ENCODE measurements around the gene SLC20A1.
"Not testable (repeated sequence)": the region's sequence is repeated elsewhere in the genome, so short reads cannot be mapped to it uniquely, and the experiment has no call there.

Gene SLC20A1

GRCh38 chr2:112615051-112615450 is 30.7 kb upstream of the SLC20A1 start:
- Mint-ChIP-seq H3K4me1 (no peaks in the 10 kb centered on the region), H3K27me3 (peaks cover 0 to 23% of the 10 kb centered on the region in 2 donors), H3K9me3 (peaks cover 0 to 3% of the 10 kb centered on the region in 2 donors), H3K27ac (no peak overlapping the region), H3K4me3 (no peak overlapping the region), H3K36me3 (peaks cover 4 to 9% of the 10 kb centered on the region in 2 donors)
- no peak for ATAC-seq (replicated peaks)
- no peak for DNase-seq

DNA sequence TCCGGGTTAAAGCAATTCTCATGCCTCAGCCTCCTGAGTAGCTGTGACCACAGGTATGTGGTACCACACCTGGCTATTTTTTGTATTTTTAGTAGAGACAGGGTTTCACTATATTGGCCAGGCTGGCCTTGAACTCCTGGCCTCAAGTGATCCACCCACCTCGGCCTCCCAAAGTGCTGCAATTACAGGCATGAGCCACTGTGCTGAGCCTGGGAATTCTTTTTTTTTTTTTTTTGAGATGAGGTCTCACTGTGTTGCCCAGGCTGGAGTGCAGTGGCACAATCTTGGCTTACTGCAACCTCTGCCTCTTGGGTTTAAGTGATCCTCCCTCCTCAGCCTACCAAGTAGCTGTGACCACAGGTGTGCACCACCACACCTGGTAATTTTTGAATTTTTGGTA is 29.9 kb upstream of the SLC20A1 start:
- not testable (repeated sequence) for H3K4me3 Mint-ChIP-seq; DNase-seq; H3K27ac Mint-ChIP-seq; H3K36me3 Mint-ChIP-seq; H3K9me3 Mint-ChIP-seq; ATAC-seq (replicated peaks); H3K4me1 Mint-ChIP-seq
- peaks cover 0 to 23% of the 10 kb centered on the region in 2 donors for H3K27me3 Mint-ChIP-seq

DNA sequence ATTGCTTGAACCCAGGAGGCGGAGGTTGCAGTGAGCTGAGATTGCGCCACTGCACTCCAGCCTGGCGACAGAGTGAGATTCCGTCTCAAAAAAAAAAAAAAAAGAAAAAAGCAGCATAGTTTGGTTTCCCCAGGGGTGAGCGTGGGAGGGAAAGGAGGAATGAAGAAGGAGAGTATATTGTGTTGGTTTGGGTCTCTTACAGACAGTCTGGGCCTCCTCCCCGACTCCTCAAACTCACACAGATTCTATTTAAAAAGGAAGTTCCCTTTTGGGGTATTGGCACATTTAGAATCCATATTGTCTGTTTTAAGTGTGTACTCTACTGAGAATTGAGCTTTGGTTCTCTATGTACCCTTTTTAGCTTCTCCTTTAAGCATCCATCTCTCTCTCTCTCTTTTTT is 27.4 kb upstream of the SLC20A1 start:
- H3K4me3 Mint-ChIP-seq, result no peak overlapping the region
- no peaks in the 10 kb centered on the region for H3K9me3 Mint-ChIP-seq
- DNase-seq (no peak), ATAC-seq (replicated peaks) (no peak)
- H3K4me1 Mint-ChIP-seq, result no peaks in the 10 kb centered on the region
- H3K36me3 Mint-ChIP-seq, result peaks cover 3 to 4% of the 10 kb centered on the region in 2 donors
- H3K27me3 Mint-ChIP-seq, result peaks cover 0 to 8% of the 10 kb centered on the region in 2 donors
- no peak overlapping the region for H3K27ac Mint-ChIP-seq

GRCh38 chr2:112621790-112622527 is 23.8 kb upstream of the SLC20A1 start:
- H3K9me3 Mint-ChIP-seq, result no peaks in the 10 kb centered on the region
- no peak for DNase-seq
- ATAC-seq (replicated peaks), result no peak

GRCh38 chr2:112622528-112622849 is 23.2 kb upstream of the SLC20A1 start:
- Mint-ChIP-seq H3K27me3 (no peaks in the 10 kb centered on the region), H3K36me3 (no peaks in the 10 kb centered on the region), H3K4me1 (peaks cover 9 to 17% of the 10 kb centered on the region in 2 donors), H3K4me3 (no peak overlapping the region), H3K9me3 (no peaks in the 10 kb centered on the region), H3K27ac (no peak overlapping the region)
- DNase-seq (no peak), ATAC-seq (replicated peaks) (no peak)

More at GRCh38 chr2:112621790-112622527, 23.8 kb upstream of the SLC20A1 start:
- Mint-ChIP-seq H3K36me3 (no peaks in the 10 kb centered on the region), H3K4me3 (no peak overlapping the region), H3K27me3 (no peaks in the 10 kb centered on the region), H3K27ac (no peak overlapping the region), H3K4me1 (peaks cover 8 to 11% of the 10 kb centered on the region in 2 donors)

DNA sequence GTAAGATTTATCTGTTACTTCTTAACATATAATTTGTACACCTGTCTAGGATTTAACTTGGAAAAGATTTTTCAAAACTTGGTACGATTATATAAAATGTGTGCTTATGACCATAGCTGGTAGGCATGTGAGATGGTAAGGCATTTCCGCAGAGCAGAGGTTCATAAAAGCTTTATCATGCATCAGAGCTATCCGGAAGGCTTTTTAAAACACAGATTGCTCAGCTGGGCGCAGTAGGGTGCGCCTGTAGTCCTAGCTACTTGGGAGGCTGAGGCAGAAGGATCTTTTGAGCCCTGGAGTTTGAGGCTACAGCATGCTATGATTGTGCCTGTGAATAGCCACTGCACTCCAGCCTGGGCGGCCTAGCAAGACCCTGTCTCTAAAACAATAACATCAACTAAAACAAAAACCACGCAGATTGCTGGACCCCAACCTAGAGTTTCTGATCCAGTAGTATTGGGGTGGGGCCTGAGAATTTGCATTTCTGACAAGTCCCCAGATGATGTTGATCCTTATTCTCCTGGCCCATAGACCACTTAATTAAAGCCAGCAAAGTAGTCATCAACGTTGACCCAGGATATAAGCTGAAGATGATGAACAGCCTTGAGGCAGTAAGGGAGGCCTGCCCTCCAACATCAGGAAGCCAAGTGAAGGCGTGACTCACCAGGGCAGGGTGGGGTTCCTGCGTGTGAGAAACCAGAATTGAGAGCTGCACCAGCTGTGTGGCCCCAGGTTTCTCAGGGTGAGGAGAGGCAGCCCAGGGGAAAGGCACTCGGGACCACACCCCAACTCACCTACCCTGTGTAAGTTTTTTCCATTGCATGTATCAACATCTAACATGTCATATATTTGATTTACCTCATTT is 21.6 kb upstream of the SLC20A1 start:
- H3K9me3 Mint-ChIP-seq, result no peaks in the 10 kb centered on the region
- no peaks in the 10 kb centered on the region for H3K36me3 Mint-ChIP-seq
- peaks cover 9 to 18% of the 10 kb centered on the region in 2 donors for H3K4me1 Mint-ChIP-seq
- ATAC-seq (replicated peaks) (peak; percentile 60 to 65), DNase-seq (no peak)
- H3K27ac Mint-ChIP-seq, result no peak overlapping the region
- H3K27me3 Mint-ChIP-seq, result no peaks in the 10 kb centered on the region
- H3K4me3 Mint-ChIP-seq, result no peak overlapping the region

DNA sequence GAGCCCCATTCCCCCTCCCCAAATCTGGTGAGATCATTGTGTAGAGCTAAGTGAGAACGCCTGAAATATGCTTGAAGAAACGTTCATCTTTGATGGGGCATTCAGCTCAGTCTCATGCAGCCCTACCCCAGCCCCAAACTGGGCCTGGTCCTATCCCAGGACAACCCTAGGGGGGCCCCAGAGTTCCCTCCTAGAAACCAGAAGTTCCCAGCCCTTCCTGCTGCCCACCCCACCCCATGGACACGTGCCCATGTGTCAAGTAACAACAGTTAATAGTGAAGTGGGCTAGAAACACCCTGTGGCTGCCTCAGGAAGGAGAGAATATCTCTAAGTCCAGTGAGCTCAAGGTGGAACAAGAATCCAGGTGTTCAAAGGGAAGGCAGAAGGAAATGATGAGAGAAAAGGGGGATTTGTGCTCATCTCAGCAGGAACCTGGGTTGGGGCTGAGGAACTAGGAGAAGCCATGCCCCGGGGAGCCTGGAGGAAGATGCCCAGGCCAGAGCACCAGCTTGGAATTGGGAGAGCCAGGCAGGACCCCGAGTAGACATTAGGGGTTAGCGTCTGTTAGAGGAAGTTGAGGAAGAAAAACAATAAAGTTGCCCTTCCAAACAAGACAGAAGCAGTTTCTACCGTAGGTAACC is 20.1 kb upstream of the SLC20A1 start:
- ATAC-seq (replicated peaks) (no peak), DNase-seq (no peak)
- Mint-ChIP-seq H3K27ac (no peak overlapping the region), H3K9me3 (no peaks in the 10 kb centered on the region), H3K36me3 (no peaks in the 10 kb centered on the region), H3K4me3 (no peak overlapping the region), H3K4me1 (peaks cover 12 to 26% of the 10 kb centered on the region in 2 donors), H3K27me3 (no peaks in the 10 kb centered on the region)

DNA sequence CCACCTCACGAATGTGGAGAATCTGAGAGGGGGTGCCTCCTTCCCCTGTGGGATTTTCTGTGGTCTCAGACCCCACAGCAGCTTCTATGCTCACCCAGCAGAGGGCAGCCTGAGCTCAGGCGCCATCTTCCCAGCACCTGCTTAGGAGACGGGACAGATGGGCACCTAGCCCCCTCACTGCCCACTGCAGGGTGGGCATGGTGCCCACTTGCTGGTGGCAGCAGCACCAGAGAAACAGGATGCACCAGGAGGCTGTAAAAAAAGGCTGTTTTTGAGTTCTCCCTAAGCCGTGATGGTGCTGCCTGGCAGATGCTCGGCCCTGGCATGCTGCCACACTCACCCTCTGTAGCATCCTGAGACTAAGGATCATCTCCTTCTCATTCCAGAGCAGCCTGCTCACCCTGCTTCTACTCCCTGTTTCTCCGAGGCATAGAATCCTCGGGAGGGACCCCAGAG is 19.1 kb upstream of the SLC20A1 start:
- H3K4me1 Mint-ChIP-seq, result peaks cover 16 to 36% of the 10 kb centered on the region in 2 donors
- H3K9me3 Mint-ChIP-seq, result no peaks in the 10 kb centered on the region
- no peaks in the 10 kb centered on the region for H3K27me3 Mint-ChIP-seq
- peak; percentile 80 to 85 for ATAC-seq (replicated peaks)
- H3K27ac Mint-ChIP-seq, result peak overlapping the region; percentile 25
- peak overlapping the region; percentile 36 to 76 for H3K4me3 Mint-ChIP-seq
- H3K36me3 Mint-ChIP-seq, result no peaks in the 10 kb centered on the region
- peak; percentile 48 for DNase-seq

DNA sequence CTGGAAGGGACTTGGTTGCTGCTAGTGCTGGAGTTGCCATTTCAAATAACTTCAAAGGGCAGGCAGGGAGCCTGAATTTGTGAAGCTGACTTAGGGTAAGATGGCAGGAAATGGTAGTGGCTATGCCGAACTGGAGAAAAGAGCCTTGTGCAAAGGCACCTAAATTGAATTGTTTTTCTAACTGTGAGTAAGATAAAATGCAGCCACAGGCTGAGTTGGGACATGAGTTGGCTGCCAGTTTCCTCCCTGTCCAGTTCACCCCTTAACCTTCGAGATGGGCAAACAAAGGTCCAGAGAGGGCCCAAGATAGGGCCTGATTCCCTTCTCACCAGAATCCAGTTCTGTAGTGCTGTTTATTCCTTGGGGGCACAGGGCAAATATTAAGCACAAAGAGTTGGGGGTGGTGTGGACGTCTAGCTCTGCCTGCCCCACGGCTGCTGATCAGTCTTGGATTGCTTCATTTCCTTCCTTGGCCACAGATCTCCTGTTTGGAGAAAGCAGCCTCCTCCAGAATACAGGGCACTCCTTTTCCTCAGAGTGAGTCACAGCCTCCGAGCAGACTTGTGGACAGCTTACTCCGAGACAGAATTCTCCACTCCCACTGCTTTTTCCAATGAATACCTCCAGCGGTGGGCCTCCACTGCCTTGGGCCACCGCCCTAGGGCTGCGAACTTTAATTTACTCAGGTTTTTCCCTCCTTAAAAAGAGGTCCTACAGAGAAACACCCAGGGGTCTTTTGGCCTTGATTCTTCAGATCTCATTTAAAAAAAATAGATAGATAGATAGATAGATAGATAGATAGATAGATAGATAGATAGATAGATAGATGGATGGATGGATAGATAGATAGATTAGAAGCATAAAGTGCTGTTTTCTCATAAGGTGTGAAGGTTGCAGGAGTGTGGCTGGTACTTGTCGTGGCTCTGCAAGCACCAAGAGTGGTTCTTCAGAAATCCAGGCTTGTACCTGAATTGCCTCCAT is 18.4 kb upstream of the SLC20A1 start:
- Mint-ChIP-seq H3K36me3 (no peaks in the 10 kb centered on the region), H3K4me1 (peaks cover 20 to 42% of the 10 kb centered on the region in 2 donors), H3K4me3 (peak overlapping the region; percentile 36 to 76), H3K27ac (peak overlapping the region; percentile 73), H3K27me3 (no peaks in the 10 kb centered on the region), H3K9me3 (no peaks in the 10 kb centered on the region)
- ATAC-seq (replicated peaks) (peak in 1 of 2 donors; percentile 5), DNase-seq (no peak)

- DNase-seq (no peak), ATAC-seq (replicated peaks) (no peak)
- Mint-ChIP-seq H3K4me3 (no peak overlapping the region), H3K27me3 (no peaks in the 10 kb centered on the region), H3K27ac (no peak overlapping the region), H3K9me3 (no peaks in the 10 kb centered on the region), H3K36me3 (no peaks in the 10 kb centered on the region), H3K4me1 (peaks cover 19 to 40% of the 10 kb centered on the region in 2 donors)
Measured at GRCh38 chr2:112629224-112629623, 16.5 kb upstream of the SLC20A1 start.

GRCh38 chr2:112629823-112630222 is 15.9 kb upstream of the SLC20A1 start:
- no peaks in the 10 kb centered on the region for H3K9me3 Mint-ChIP-seq
- DNase-seq (no peak), ATAC-seq (replicated peaks) (no peak)
- no peaks in the 10 kb centered on the region for H3K36me3 Mint-ChIP-seq
- peaks cover 18 to 35% of the 10 kb centered on the region in 2 donors for H3K4me1 Mint-ChIP-seq
- H3K27me3 Mint-ChIP-seq, result no peaks in the 10 kb centered on the region
- no peak overlapping the region for H3K27ac Mint-ChIP-seq
- H3K4me3 Mint-ChIP-seq, result no peak overlapping the region

DNA sequence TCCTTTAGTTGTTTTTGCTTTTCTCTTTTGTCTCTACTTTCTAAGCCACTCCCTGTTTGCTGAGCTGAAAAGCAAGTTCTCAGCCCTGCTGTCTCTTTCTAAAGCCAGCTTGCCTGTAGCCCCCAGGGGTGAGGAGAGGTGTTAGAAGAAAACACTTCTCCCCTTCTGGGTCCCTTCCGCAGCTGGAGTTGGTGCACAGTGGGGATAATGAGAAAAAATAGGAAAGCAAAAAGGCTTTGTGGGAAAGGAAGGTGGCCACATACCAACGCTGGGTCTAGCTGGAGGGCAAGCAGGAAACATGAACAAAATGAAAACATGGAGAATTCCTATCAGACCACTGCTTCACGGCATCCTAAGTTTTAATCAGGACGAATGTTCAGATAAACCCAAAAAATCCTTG is 15.5 kb upstream of the SLC20A1 start:
- no peak overlapping the region for H3K4me3 Mint-ChIP-seq
- no peak for ATAC-seq (replicated peaks)
- H3K27me3 Mint-ChIP-seq, result no peaks in the 10 kb centered on the region
- peaks cover 21 to 35% of the 10 kb centered on the region in 2 donors for H3K4me1 Mint-ChIP-seq
- no peak overlapping the region for H3K27ac Mint-ChIP-seq
- no peaks in the 10 kb centered on the region for H3K9me3 Mint-ChIP-seq
- no peak for DNase-seq
- H3K36me3 Mint-ChIP-seq, result no peaks in the 10 kb centered on the region

- DNase-seq (no peak), ATAC-seq (replicated peaks) (no peak)
- Mint-ChIP-seq H3K4me1 (peaks cover 28 to 42% of the 10 kb centered on the region in 2 donors), H3K27me3 (no peaks in the 10 kb centered on the region), H3K4me3 (no peak overlapping the region), H3K36me3 (no peaks in the 10 kb centered on the region), H3K9me3 (no peaks in the 10 kb centered on the region), H3K27ac (no peak overlapping the region)
Measured at GRCh38 chr2:112633708-112634107, 12.0 kb upstream of the SLC20A1 start.
